GM12891 (cell line): ENCODE measurements around the gene CCDC63.

Experiments used
- POLR2A ChIP-seq: IDR thresholded peaks from 2 replicates; pipeline ENCODE4 v1.6.1; 2011; ENCODE audit warnings: low read depth, low read length, control low read depth
- POLR2AphosphoS5 ChIP-seq: IDR thresholded peaks from 2 replicates; pipeline ENCODE4 v1.6.1; 2011; ENCODE audit warnings: low read depth, low read length, control low read depth
- TAF1 ChIP-seq: IDR thresholded peaks from 2 replicates; pipeline ENCODE4 v1.6.1; 2011; ENCODE audit warnings: low read depth, low read length, control low read depth

DNA sequence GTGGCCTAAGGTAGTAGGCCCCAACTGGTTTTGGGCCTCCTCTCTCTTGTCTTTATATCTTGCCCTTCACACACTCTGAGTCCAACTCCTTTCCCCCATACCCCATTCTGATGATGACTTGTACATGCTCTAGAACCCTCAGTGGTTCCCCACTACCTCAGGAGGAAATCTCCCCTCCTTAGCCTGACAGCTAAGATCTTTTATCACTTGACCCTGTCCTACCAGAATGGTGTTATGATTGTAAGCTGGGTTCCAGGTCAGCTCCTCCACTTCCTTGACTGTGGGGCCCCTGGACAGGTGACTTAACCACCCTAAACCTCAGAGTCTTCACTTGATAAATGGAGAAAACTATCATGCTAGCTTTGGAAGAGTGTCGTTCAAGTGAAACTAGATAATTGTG lies 83.0 kb downstream of the CCDC63 start:
- no peak for TF ChIP-seq POLR2A
- no peak for TF ChIP-seq POLR2AphosphoS5
- no peak for TF ChIP-seq TAF1
